Fibroblast of lung (primary cell): ENCODE data around the gene DHRS2.

Source experiments
- CTCF ChIP-seq, 2 donors: IDR thresholded peaks in 1 of 2; conservative IDR thresholded peaks in 1 of 2; 1 replicate in 1 of 2; 2 replicates in 1 of 2; pipeline ENCODE4 v1.5.1; 2011 to 2012; ENCODE audit warnings: low read length in 2 of 2, control low read depth in 1 of 2, inconsistent platforms in 1 of 2, low read depth in 1 of 2, mild to moderate bottlenecking in 1 of 2
- EZH2 ChIP-seq: IDR thresholded peaks from 2 replicates; pipeline ENCODE4 v1.5.1; 2012; ENCODE audit warnings: low read length, control low read depth, mild to moderate bottlenecking; ENCODE audit errors: missing control alignments

GRCh38 chr14:23667134-23667533 is 31.0 kb downstream of the DHRS2 start:
- TF ChIP-seq CTCF (conservative IDR thresholded peaks at IDR 0.05 in 1 of 2, IDR thresholded peaks at IDR 0.05 in 1 of 2; ENCODE audit: low read depth in 1 of 2, low read length in 2 of 2) (no peak), EZH2 (no peak)
